ENCODE results near the gene MPC1L.

The MPC1L gene

DNA sequence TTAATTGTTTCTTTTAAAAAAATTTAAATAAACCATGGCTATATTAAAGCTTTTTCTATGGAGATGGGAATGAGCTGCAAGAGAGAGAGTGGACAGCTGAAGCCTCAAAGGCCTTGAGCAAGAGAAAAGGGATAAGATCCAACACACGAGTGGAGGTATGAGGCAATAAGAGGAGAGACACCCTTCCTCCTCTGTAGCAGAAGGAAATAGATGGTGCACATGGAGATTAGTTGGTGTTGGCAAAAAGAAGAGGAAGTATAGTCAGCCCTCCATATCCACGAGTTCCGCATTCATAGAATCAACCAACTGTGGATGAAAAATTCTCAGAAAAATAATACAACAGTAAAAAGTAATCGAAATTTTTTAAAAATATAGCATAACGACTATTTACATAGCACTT, 20.9 kb downstream of the MPC1L start:
- TF ChIP-seq CSDC2 (CRISPR knock-in tag; IDR thresholded peaks at IDR 0.05): no peak
- no peak for TF ChIP-seq TOX (CRISPR knock-in tag; IDR thresholded peaks at IDR 0.05; ENCODE audit: borderline replicate concordance)
- TF ChIP-seq POU6F1 (CRISPR knock-in tag; IDR thresholded peaks at IDR 0.05; ENCODE audit: borderline replicate concordance, low read depth): no peak
- no peak for TF ChIP-seq RARB (CRISPR knock-in tag; IDR thresholded peaks at IDR 0.05)
- no peak for TF ChIP-seq ARNTL (CRISPR knock-in tag; IDR thresholded peaks at IDR 0.05; ENCODE audit: borderline replicate concordance, low read depth)
- TF ChIP-seq, protein P1, sequence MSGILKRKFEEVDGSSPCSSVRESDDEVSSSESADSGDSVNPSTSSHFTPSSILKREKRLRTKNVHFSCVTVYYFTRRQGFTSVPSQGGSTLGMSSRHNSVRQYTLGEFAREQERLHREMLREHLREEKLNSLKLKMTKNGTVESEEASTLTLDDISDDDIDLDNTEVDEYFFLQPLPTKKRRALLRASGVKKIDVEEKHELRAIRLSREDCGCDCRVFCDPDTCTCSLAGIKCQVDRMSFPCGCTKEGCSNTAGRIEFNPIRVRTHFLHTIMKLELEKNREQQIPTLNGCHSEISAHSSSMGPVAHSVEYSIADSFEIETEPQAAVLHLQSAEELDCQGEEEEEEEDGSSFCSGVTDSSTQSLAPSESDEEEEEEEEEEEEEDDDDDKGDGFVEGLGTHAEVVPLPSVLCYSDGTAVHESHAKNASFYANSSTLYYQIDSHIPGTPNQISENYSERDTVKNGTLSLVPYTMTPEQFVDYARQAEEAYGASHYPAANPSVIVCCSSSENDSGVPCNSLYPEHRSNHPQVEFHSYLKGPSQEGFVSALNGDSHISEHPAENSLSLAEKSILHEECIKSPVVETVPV (CRISPR knock-in tag; IDR thresholded peaks at IDR 0.05): no peak
- TF ChIP-seq GLIS3 (CRISPR knock-in tag; IDR thresholded peaks at IDR 0.05): no peak
- no peak for TF ChIP-seq ZC3H10 (CRISPR knock-in tag; IDR thresholded peaks at IDR 0.05)
- TF ChIP-seq PATZ1 (CRISPR knock-in tag; IDR thresholded peaks at IDR 0.05; ENCODE audit: borderline replicate concordance): no peak
- no peak for TF ChIP-seq BACH2 (CRISPR knock-in tag; IDR thresholded peaks at IDR 0.05; ENCODE audit: borderline replicate concordance)
- TF ChIP-seq ZNF565 (CRISPR knock-in tag; conservative IDR thresholded peaks at IDR 0.05; ENCODE audit: low read depth): no peak
- no peak for ATAC-seq

GRCh38 chrX:40644821-40645358, 21.7 kb downstream of the MPC1L start:
- ATAC-seq: peak; percentile 36
- TF ChIP-seq RARB (CRISPR knock-in tag; IDR thresholded peaks at IDR 0.05) (no peak), ZC3H10 (CRISPR knock-in tag; IDR thresholded peaks at IDR 0.05) (no peak), PATZ1 (CRISPR knock-in tag; IDR thresholded peaks at IDR 0.05; ENCODE audit: borderline replicate concordance) (no peak), OSR1 (CRISPR knock-in tag; IDR thresholded peaks at IDR 0.05) (no peak), SNAI2 (CRISPR knock-in tag; IDR thresholded peaks at IDR 0.05) (no peak), CSDC2 (CRISPR knock-in tag; IDR thresholded peaks at IDR 0.05) (no peak), PPARA (CRISPR knock-in tag; IDR thresholded peaks at IDR 0.05; ENCODE audit: borderline replicate concordance) (no peak), BACH2 (CRISPR knock-in tag; IDR thresholded peaks at IDR 0.05; ENCODE audit: borderline replicate concordance) (no peak), ZNF70 (CRISPR knock-in tag; IDR thresholded peaks at IDR 0.05) (no peak), TOX (CRISPR knock-in tag; IDR thresholded peaks at IDR 0.05; ENCODE audit: borderline replicate concordance) (no peak), ISL1 (CRISPR knock-in tag; IDR thresholded peaks at IDR 0.05) (no peak), TCF4 (CRISPR knock-in tag; IDR thresholded peaks at IDR 0.05; ENCODE audit: borderline replicate concordance) (no peak), ZFP3 (CRISPR knock-in tag; IDR thresholded peaks at IDR 0.05) (no peak), ARNTL (CRISPR knock-in tag; IDR thresholded peaks at IDR 0.05; ENCODE audit: borderline replicate concordance, low read depth) (no peak), ZNF8 (CRISPR knock-in tag; IDR thresholded peaks at IDR 0.05) (no peak), ESRRG (CRISPR knock-in tag; IDR thresholded peaks at IDR 0.05) (no peak)
- TF ChIP-seq, protein P2, sequence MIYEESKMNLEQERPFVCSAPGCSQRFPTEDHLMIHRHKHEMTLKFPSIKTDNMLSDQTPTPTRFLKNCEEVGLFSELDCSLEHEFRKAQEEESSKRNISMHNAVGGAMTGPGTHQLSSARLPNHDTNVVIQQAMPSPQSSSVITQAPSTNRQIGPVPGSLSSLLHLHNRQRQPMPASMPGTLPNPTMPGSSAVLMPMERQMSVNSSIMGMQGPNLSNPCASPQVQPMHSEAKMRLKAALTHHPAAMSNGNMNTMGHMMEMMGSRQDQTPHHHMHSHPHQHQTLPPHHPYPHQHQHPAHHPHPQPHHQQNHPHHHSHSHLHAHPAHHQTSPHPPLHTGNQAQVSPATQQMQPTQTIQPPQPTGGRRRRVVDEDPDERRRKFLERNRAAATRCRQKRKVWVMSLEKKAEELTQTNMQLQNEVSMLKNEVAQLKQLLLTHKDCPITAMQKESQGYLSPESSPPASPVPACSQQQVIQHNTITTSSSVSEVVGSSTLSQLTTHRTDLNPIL (CRISPR knock-in tag; IDR thresholded peaks at IDR 0.05; ENCODE audit: low read depth): no peak
- TF ChIP-seq, protein P3, sequence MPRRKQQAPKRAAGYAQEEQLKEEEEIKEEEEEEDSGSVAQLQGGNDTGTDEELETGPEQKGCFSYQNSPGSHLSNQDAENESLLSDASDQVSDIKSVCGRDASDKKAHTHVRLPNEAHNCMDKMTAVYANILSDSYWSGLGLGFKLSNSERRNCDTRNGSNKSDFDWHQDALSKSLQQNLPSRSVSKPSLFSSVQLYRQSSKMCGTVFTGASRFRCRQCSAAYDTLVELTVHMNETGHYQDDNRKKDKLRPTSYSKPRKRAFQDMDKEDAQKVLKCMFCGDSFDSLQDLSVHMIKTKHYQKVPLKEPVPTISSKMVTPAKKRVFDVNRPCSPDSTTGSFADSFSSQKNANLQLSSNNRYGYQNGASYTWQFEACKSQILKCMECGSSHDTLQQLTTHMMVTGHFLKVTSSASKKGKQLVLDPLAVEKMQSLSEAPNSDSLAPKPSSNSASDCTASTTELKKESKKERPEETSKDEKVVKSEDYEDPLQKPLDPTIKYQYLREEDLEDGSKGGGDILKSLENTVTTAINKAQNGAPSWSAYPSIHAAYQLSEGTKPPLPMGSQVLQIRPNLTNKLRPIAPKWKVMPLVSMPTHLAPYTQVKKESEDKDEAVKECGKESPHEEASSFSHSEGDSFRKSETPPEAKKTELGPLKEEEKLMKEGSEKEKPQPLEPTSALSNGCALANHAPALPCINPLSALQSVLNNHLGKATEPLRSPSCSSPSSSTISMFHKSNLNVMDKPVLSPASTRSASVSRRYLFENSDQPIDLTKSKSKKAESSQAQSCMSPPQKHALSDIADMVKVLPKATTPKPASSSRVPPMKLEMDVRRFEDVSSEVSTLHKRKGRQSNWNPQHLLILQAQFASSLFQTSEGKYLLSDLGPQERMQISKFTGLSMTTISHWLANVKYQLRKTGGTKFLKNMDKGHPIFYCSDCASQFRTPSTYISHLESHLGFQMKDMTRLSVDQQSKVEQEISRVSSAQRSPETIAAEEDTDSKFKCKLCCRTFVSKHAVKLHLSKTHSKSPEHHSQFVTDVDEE (CRISPR knock-in tag; IDR thresholded peaks at IDR 0.05): no peak
- TF ChIP-seq, protein P1 (CRISPR knock-in tag; IDR thresholded peaks at IDR 0.05): no peak
